Right lobe of liver (tissue), 6 donors: ENCODE data around the gene TBXAS1. TPM values are rescaled to one million over a fixed set of nuclear protein-coding genes. Genes with fewer than 3 reads are reported as not detected.

Source experiments
- ATAC-seq, 4 donors: fragments of 200-7000 bp; cut with Tn5 transposase; one replicate each; pipeline ENCODE4 v1.9.1; 2020; ENCODE audit warnings: mild to moderate bottlenecking in 4 of 4, moderate library complexity in 4 of 4
- DNase-seq, 3 donors: peaks; one replicate each; pipeline ENCODE4 v3.0.0-alpha.2; 2020
- H3K27ac ChIP-seq, 3 donors: fragments of 200-600 bp; one replicate each; pipeline ENCODE4 v1.8.0; 2022
- H3K27me3 ChIP-seq, 2 donors: fragments of 200-600 bp; one replicate each; pipeline ENCODE4 v1.8.0; 2022
- H3K36me3 ChIP-seq, 4 donors: fragments of 200-600 bp; sonication (generic) in 1 of 4; one replicate each; pipeline versions ENCODE4 v1.5.1 to v1.8.0; 2017 to 2022; ENCODE audit warnings: control low read depth in 1 of 4
- H3K4me1 ChIP-seq, 4 donors: fragments of 200-600 bp; sonication (generic) in 1 of 4; one replicate each; pipeline versions ENCODE4 v1.5.1 to v1.8.0; 2017 to 2022; ENCODE audit warnings: control low read depth in 1 of 4
- H3K4me3 ChIP-seq, 3 donors: fragments of 200-600 bp; one replicate each; pipeline ENCODE4 v1.8.0; 2022
- H3K9me3 ChIP-seq, 4 donors: fragments of 200-600 bp; sonication (generic) in 1 of 4; one replicate each; pipeline versions ENCODE4 v1.5.1 to v1.8.0; 2017 to 2022; ENCODE audit warnings: control low read depth in 1 of 4
- CTCF ChIP-seq, 4 donors: fragments of 200-600 bp in 3 of 4; fragments of 450-650 bp in 1 of 4; IDR thresholded peaks; one replicate each; pipeline versions ENCODE4 v1.5.1 to v1.8.0; 2016 to 2022; ENCODE audit warnings: antibody characterized with exemption in 4 of 4, mild to moderate bottlenecking in 2 of 4
- POLR2A ChIP-seq: fragments of 450-650 bp; IDR thresholded peaks from one replicate; pipeline ENCODE4 v1.6.1; 2017; ENCODE audit warnings: antibody characterized with exemption, mild to moderate bottlenecking
- WGBS: methylation state at CpG from one replicate; pipeline ENCODE4 v1.1.6; 2018; ENCODE audit warnings: low coverage, low lambda C conversion rate; ENCODE audit not compliant: insufficient coverage; ENCODE audit errors: missing lambda C conversion rate; 5-methylcytosine and 5-hydroxymethylcytosine counted together
- intact Hi-C, 2 donors: fragments of 100-400 bp; cut with DNase I; formaldehyde crosslinking; loops; one replicate each; pipeline versions ENCODE4 v1.11.2 to v1.14.1; 2022
- total RNA-seq, 6 experiments: library from RNA; depleted of rRNA in 2 of 6; stranded (reverse); fragments of >200 nt in 2 of 6; fragmentation: NEBNext Ultra II Directional in 3 of 6; extraction: Animal tissue kit (Norgen Biotek cat#: 25700) in 3 of 6; gene quantifications; one replicate each; pipeline versions ENCODE4 v1.1.0 to v1.2.4, GENCODE V29; 2016 to 2023
- donor health status: DM: no; HTN: yes; CAD: no.
- donor health status: DM: no; HTN: no; CAD: no.
- donor health status: DM: no; HTN: no; CAD: no.
- donor health status: DM: no; HTN: yes; CAD: no.
- donor health status: DM: no; HTN: yes; CAD: no.

TBXAS1 gene
- total RNA-seq, 6 experiments from 2014 or later = 7.6 to 15.6 (median 12.2) TPM

DNA sequence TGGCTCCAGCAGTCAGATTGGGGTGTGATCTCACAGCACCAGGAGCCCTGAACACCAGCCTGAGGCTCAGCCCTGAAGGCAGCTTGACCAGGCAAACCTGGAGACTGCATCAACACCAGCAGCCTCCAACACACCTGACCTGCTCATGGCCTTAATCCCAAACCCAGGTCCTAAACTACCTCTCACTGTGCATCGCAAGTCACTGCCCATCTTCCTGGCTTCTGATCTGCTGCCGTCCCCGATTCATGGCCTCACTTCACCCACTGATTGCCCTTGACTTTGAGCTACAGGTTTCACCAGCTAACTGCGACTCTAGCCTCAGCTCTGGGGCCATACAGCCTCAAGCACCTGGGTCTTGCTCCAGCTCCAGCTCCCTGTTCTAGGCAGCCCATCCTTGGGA is 184.6 kb downstream of the TBXAS1 start:
- Histone ChIP-seq H3K27ac (no peak overlapping the region), H3K4me1 (peaks cover 0 to 5% (median 0%) of the 10 kb centered on the region in 4 donors), H3K36me3 (no peaks in the 10 kb centered on the region), H3K4me3 (no peak overlapping the region), H3K27me3 (no peaks in the 10 kb centered on the region), H3K9me3 (no peaks in the 10 kb centered on the region)
- 88% methylated on average over 1 of the region's 4 CpGs for WGBS
- TF ChIP-seq CTCF (IDR thresholded peaks at IDR 0.05) (no peak), POLR2A (no peak)
- intact Hi-C loops = no loop called here
- ATAC-seq (no peak), DNase-seq (no peak)

GRCh38 chr7:140014123-140014522 is 185.1 kb downstream of the TBXAS1 start:
- no peaks in the 10 kb centered on the region for H3K27me3 ChIP-seq
- H3K4me3 ChIP-seq = no peak overlapping the region
- intact Hi-C loops = no loop called here
- peaks cover 0 to 1% (median 0%) of the 10 kb centered on the region in 4 donors for H3K4me1 ChIP-seq
- DNase-seq (no peak), ATAC-seq (no peak)
- no peaks in the 10 kb centered on the region for H3K9me3 ChIP-seq
- 86% methylated on average over 10 of the region's 10 CpGs for WGBS
- no peak for TF ChIP-seq CTCF (IDR thresholded peaks at IDR 0.05)
- no peak for TF ChIP-seq POLR2A
- H3K36me3 ChIP-seq = no peaks in the 10 kb centered on the region
- H3K27ac ChIP-seq = no peak overlapping the region

DNA sequence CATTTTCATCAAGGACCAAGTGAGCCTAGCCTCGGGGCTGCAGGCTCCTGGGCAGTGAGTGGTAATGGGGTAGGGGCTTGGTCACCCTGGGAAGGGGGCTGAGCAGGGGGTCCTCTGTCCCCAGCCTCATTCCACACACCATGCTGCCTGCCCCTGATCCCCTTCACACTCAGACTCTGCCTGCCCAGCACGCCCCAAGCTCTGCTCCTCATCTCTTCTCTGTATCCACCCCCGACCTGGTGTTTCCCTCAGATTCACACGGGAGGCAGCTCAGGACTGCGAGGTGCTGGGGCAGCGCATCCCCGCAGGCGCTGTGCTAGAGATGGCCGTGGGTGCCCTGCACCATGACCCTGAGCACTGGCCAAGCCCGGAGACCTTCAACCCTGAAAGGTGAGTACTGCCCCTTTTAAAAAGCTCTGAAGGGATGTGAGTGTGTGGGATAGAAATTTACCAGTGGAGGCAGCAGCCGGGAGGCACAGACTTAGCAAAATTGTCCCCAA is 186.5 kb downstream of the TBXAS1 start:
- H3K27ac ChIP-seq = no peak overlapping the region
- intact Hi-C loops = no loop called here
- H3K4me3 ChIP-seq = no peak overlapping the region
- WGBS = 75% methylated on average over 2 of the region's 11 CpGs
- H3K4me1 ChIP-seq = no peaks in the 10 kb centered on the region
- peak in 1 of 3 donors; percentile 26 for DNase-seq
- TF ChIP-seq CTCF (IDR thresholded peaks at IDR 0.05) (no peak), POLR2A (no peak)
- H3K36me3 ChIP-seq = no peaks in the 10 kb centered on the region
- no peak for ATAC-seq
- no peaks in the 10 kb centered on the region for H3K27me3 ChIP-seq
- no peaks in the 10 kb centered on the region for H3K9me3 ChIP-seq

DNA sequence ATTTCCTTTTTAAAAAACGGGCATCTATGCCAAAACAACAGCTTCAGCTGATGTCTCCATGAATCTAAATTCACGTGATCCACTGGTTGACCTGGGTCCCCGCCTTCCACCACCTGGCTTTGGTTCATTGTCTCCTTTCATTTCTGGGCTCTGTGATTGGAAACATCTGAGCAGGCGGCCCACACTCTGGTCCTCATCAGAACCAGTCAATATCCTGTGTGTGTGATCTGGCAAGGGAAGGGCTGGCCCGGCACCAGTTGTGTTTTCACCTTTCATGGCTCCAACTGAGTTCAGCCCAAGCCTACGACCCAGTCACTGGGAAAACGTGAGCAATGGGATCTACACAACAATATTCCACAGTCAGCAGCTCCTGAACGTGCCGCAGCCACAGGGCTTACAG is 187.5 kb downstream of the TBXAS1 start:
- 66% methylated on average over 8 of the region's 9 CpGs for WGBS
- Histone ChIP-seq H3K9me3 (no peaks in the 10 kb centered on the region), H3K4me1 (no peaks in the 10 kb centered on the region), H3K27ac (no peak overlapping the region), H3K27me3 (no peaks in the 10 kb centered on the region), H3K4me3 (no peak overlapping the region), H3K36me3 (no peaks in the 10 kb centered on the region)
- ATAC-seq (peak in 3 of 4 donors; percentile 27 to 45 (median 43)), DNase-seq (peak in 1 of 3 donors; percentile 44)
- TF ChIP-seq POLR2A = no peak
- no peak for TF ChIP-seq CTCF (IDR thresholded peaks at IDR 0.05)
- intact Hi-C loops = no loop called here

GRCh38 chr7:140017034-140017433 is 188.0 kb downstream of the TBXAS1 start:
- peak in 1 of 3 donors; percentile 42 for DNase-seq
- no peaks in the 10 kb centered on the region for H3K27me3 ChIP-seq
- intact Hi-C loops = no loop called here
- TF ChIP-seq CTCF (IDR thresholded peaks at IDR 0.05) (no peak), POLR2A (no peak)
- no peak for ATAC-seq
- WGBS = no CpG with 5 or more reads among the region's 7 CpGs
- H3K27ac ChIP-seq = no peak overlapping the region
- H3K4me1 ChIP-seq = no peaks in the 10 kb centered on the region
- H3K9me3 ChIP-seq = no peaks in the 10 kb centered on the region
- H3K36me3 ChIP-seq = no peaks in the 10 kb centered on the region
- no peak overlapping the region for H3K4me3 ChIP-seq
